ENCODE data around the gene MT1HL1.

DNA sequence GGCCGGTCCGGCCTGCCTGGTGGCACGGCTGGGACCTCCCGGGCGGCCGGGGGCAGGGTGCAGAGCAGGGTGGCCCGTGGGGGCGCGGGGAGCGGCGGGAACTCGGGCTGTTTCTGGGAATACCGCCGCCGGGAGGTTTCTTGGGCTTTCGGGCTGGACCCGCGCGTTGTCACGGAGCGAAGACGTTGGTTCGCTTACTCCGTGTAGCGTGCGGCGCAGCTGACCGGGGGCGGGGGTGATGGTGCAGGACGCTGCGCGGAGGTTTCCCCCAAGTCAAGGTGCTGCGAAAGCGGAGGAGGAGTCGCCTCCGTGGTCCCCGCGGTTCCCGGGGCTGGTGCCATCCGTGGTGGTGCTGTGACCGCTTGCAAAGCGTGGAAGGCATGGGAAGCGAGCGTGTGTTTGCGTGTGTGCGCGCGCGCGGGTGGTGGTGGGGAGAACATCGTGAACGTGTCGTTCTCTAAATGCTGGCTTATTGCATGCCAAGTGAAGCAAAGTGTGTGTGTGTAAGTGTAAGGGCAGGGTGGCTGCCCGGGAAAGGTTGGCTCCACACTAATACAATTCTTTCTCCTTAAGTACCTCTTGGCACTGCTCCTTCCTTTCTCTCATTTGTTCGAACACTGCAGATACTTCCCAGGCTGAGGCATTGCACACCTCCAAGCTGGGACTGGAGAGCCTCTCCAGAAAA lies 38.8 kb upstream of the MT1HL1 start:
- TF ChIP-seq CTCF (IDR thresholded peaks at IDR 0.05) (no peak), POLR2A (IDR thresholded peaks at IDR 0.05) (no peak)

Measured in adrenal gland (tissue), 5 donors.